Urinary bladder (tissue), 4 donors: ENCODE results near the gene PAPOLG. TPM values are rescaled to one million over a fixed set of nuclear protein-coding genes. Genes with fewer than 3 reads are reported as not detected.

Experiments used
- DNase-seq: peaks from one replicate; pipeline ENCODE4 v3.0.0-alpha.2; 2015; ENCODE audit errors: extremely low spot score
- H3K27ac ChIP-seq: one replicate; pipeline ENCODE4 v1.5.1; 2013; ENCODE audit warnings: low read depth, mild to moderate bottlenecking, moderate library complexity
- H3K36me3 ChIP-seq: one replicate; pipeline ENCODE4 v1.6.1; 2013; ENCODE audit warnings: mild to moderate bottlenecking, moderate library complexity; ENCODE audit not compliant: insufficient read depth
- H3K4me1 ChIP-seq: one replicate; pipeline ENCODE4 v1.6.1; 2013; ENCODE audit warnings: mild to moderate bottlenecking, moderate library complexity; ENCODE audit not compliant: insufficient read depth
- H3K4me3 ChIP-seq: one replicate; pipeline ENCODE4 v1.5.1; 2013; ENCODE audit warnings: low read depth, low read length
- WGBS: extraction: QIAGEN DNeasy Blood & Tissue Kit; methylation state at CpG from one replicate; pipeline ENCODE4 v1.1.7; 2013; 5-methylcytosine and 5-hydroxymethylcytosine counted together
- polyA plus RNA-seq: library from polyadenylated mRNA; stranded (reverse); fragments of 200-250 nt; gene quantifications from one replicate; pipeline ENCODE4 v1.2.3, GENCODE V29; 2013
- total RNA-seq: library from RNA; depleted of rRNA; stranded (reverse); fragments of >200 nt; gene quantifications from one replicate; pipeline ENCODE4 v1.2.3, GENCODE V29; 2014
- donor health status: healthy with polysubstance abuse.
- donor health status: healthy.

The PAPOLG gene
- total RNA-seq (31.9 TPM), polyA plus RNA-seq (7.4 TPM)

DNA sequence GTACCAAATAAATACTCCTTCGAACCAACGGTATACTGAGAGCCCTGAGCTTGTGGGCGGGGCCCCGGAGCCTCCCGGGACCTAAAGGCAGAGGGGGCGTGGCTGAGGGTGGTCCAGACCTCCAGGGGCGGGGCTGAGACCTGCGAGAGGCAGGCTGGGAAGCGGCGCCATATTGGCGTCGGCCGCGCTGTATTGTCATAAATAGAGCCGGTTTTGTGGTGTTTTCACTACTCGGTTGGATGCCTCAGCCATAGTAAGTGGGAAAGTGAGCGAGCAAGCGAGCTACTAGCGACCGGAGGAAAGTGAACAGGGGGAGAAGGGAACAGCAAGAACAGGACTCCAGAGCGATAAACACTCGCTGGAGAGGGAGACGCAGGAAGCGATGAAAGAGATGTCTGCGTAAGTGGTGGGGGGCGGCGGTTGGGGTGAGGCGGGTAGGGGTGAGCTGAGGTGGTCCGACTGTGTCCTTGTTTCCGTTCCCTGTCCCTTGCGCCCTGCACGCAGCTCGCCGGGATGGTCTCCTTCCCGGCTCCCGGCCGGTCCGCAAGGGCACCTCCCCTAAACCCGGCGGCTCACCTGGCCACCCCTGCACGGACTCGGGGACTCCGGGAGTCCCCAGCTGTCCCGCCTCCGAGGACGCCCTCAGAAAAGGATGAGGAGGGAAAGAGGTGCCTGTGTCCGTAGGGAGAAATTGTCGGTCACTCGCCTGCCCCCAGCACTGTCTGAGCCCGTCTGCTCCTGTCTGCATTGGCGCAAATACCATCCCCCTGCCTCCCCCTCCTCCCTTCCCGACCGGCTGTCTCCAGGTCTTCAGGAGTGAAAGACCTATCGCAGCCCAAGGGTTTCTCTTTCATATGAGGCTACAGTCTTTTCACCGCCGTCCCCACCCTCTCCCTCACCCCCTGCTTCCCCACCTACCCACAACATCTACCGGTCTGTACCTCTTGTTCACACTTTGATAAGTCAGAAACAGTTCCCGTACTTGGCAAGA is at the start of gene PAPOLG:
PAPOLG (plus strand) TSS at position 172 of the 991 bp plus-strand sequence; CDS start at position 383, 211 bp downstream.
- peaks cover 3% of the 10 kb centered on the region for H3K4me1 ChIP-seq
- peak; percentile 83 for DNase-seq
- under 1% methylated on average over 58 of the region's 58 CpGs for WGBS

DNA sequence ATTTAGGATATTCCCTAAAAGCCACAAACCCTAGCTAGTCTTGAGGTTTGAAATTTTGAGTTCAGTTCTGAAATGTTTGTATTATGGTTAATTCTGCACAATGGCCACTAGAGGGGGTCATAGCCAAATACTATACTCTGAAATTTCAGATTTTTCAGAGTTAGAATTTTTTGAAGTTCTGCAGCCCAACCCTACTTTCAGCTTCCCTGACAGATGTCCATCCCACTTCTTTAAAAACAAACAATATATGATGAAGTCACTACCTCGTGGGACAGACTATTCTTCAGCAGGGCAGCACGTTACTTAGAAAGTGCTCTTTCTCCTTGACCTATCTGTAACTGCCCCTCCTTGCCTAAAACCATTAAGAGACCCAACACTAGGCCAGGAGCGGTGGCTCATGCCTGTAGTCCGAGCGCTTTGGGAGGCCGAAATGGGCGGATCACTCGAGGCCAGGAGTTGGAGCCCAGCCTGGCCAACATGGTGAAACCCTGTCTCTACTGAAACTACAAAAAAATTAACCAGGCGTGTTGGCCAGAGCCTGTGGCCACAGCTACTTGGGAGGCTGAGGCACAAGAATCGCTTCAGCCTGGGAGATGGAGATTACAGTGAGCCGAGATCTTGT is 48.2 kb upstream of the PAPOLG start:
- Histone ChIP-seq H3K36me3 (no peaks in the 10 kb centered on the region), H3K4me1 (no peaks in the 10 kb centered on the region), H3K4me3 (no peak overlapping the region), H3K27ac (no peak overlapping the region)
- DNase-seq = no peak
- WGBS = 49% methylated on average over 11 of the region's 11 CpGs

More for the DNA sequence above, at the start of gene PAPOLG:
- Histone ChIP-seq H3K4me3 (peak within 1 kb of the TSS; percentile 81), H3K36me3 (peaks cover 2% of the 10 kb centered on the region), H3K27ac (peak within 1 kb of the TSS; percentile 85)

DNA sequence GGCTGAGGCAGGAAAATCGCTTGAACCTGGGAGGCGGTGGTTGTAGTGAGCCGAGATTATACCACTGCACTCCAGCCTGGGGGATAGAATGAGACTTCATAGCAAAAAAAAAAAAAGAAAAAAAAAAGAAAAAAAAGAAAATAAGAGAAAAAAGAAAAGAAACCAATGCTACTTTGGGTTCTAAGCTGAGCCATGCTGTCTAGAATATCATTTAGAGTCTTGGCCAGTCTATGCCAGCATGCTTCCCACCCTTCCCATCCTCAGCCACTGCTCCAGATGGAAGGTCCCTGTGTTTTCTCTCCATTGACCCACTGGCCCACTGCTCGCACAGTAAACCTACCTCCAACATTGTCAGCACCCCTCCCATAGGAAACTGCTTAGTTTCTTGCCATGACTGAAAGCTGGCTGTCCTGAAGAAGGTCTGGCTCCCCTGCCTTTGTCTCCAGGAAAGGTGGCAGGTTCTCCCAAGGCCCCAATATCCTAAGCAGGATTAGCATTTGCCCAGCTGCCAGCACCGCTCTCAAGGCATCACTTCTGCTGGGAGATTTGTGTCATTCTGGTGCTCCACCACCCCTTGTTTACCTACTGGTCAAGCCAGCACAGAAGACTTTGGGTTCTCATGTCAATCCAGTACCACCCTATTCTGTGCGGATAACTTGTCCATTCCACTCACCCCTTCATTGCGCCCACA is 47.3 kb upstream of the PAPOLG start:
- Histone ChIP-seq H3K4me1 (no peaks in the 10 kb centered on the region), H3K36me3 (no peaks in the 10 kb centered on the region), H3K4me3 (no peak overlapping the region), H3K27ac (no peak overlapping the region)
- WGBS = 91% methylated on average over 7 of the region's 7 CpGs
- DNase-seq = no peak

DNA sequence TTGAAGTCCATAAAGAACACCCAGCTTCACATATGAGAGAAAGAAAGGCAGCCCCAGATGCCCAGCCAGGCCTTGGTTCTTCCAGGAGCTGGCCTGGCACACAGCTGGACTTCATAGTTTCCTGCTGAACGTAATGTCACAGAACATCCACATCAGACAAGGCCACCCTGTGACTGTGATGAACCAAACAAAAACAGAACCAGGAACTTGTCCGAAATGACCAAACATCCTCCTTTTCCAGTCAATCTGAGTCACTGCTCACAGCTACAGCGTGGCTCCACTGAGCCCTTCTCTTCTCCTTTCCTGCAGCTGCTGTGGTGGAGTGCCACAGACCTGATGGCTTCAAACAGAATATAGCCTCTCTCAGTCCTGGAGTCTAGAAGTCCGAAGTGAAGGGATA is 45.4 kb upstream of the PAPOLG start:
- WGBS = 61% methylated on average over 4 of the region's 4 CpGs
- H3K4me1 ChIP-seq = no peaks in the 10 kb centered on the region
- H3K27ac ChIP-seq = no peak overlapping the region
- DNase-seq = no peak
- H3K36me3 ChIP-seq = no peaks in the 10 kb centered on the region
- no peak overlapping the region for H3K4me3 ChIP-seq

DNA sequence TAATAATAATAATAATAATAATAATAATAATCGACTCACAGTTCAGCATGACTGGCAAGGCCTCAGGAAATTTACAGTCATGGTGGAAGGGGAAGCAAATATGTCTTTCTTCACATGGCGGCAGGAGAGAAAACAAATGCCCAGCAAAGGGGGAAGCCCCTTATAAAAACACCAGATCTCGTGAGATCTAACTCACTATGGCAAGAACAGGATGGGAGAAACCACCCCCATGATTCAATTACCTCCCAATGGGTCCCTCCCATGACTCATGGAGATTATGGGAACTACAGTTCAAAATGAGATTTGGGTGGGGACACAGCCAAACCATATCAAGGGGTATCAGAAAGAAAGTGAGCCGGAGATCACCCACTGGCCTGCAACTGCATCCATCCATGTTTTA is 40.5 kb upstream of the PAPOLG start:
- DNase-seq = no peak
- no peaks in the 10 kb centered on the region for H3K36me3 ChIP-seq
- no peaks in the 10 kb centered on the region for H3K4me1 ChIP-seq
- H3K27ac ChIP-seq = no peak overlapping the region
- 92% methylated on average over 4 of the region's 4 CpGs for WGBS
- no peak overlapping the region for H3K4me3 ChIP-seq

DNA sequence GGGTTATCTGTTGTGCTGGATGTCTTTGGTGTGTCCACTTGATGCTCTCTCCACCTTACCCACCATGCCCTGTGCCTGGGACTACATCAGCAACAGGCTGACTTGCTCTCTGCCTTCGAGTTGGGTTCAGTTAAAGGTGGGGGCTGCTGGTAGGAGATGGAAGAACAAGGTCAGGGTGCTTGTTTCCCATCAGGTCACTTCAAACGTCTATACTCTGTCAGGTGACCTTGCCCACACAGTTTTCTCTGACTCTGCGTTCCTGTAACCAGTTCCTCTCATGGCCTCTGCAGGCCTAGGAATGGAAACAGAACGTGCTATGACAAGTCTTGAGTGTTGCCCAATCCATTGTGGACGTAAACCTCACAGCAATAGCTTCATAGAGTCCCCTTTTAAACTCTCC is 38.4 kb upstream of the PAPOLG start:
- WGBS = 70% methylated on average over 5 of the region's 5 CpGs
- no peaks in the 10 kb centered on the region for H3K36me3 ChIP-seq
- no peak overlapping the region for H3K27ac ChIP-seq
- no peaks in the 10 kb centered on the region for H3K4me1 ChIP-seq
- no peak overlapping the region for H3K4me3 ChIP-seq
- peak; percentile 68 for DNase-seq

DNA sequence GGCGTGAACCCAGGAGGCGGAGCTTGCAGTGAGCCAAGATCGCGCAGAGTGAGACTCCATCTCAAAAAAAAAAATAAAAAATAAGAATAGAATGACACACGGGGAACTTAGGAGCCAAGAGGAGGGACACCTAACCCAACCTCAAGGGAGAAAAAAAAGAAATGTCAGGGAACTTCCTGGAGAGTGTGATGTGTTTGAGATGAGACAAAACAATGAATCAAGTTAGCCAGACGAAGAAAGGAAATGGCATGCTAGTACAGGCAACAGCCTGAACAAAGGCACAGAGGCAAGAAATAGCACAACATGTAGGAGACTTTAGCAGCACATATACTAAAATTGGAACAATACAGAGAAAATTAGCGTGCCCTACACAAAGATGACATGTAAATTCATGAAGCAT is 36.7 kb upstream of the PAPOLG start:
- Histone ChIP-seq H3K4me1 (no peaks in the 10 kb centered on the region), H3K27ac (no peak overlapping the region), H3K36me3 (no peaks in the 10 kb centered on the region), H3K4me3 (no peak overlapping the region)
- DNase-seq = no peak
- 78% methylated on average over 7 of the region's 7 CpGs for WGBS

DNA sequence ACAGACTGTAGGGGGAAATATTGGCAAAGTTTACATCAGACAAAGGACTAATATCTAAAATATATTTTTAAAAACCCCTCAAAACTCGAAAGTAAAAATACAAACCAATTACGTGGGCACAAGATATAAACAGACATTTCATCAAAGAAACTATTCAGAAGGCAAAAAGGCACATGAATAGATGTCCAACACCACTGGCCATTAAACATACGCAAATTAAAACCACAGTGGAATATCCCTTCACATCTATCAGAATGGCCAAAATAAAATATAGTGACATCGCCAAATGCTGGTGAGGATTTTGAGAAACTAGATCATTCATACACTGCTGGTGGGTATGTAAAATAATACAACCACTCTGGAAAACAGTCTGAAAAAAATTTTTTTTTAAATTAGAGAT is 30.6 kb upstream of the PAPOLG start:
- Histone ChIP-seq H3K27ac (no peak overlapping the region), H3K4me1 (no peaks in the 10 kb centered on the region), H3K36me3 (no peaks in the 10 kb centered on the region), H3K4me3 (no peak overlapping the region)
- no peak for DNase-seq
- WGBS = 90% methylated on average over 4 of the region's 4 CpGs

DNA sequence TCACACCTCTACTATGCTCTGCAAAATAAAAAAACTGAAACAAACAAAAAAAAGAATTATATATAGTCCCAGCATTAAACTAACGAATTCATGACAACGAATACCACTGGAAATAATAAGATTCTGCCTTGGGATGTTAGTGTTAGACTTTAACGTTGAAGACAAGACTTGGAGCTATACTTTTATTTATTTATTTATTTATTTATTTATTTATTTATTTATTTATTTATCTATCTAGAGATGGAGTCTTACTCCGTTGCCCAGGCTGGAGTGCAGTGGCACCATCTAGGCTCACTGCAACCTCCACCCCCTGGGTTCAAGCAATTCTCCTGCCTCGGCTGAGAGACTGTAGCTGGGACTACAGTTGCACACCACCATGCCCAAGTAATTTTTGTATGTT is 27.2 kb upstream of the PAPOLG start:
- H3K36me3 ChIP-seq = no peaks in the 10 kb centered on the region
- no peaks in the 10 kb centered on the region for H3K4me1 ChIP-seq
- no peak for DNase-seq
- H3K27ac ChIP-seq = no peak overlapping the region
- H3K4me3 ChIP-seq = no peak overlapping the region
- 85% methylated on average over 5 of the region's 5 CpGs for WGBS

DNA sequence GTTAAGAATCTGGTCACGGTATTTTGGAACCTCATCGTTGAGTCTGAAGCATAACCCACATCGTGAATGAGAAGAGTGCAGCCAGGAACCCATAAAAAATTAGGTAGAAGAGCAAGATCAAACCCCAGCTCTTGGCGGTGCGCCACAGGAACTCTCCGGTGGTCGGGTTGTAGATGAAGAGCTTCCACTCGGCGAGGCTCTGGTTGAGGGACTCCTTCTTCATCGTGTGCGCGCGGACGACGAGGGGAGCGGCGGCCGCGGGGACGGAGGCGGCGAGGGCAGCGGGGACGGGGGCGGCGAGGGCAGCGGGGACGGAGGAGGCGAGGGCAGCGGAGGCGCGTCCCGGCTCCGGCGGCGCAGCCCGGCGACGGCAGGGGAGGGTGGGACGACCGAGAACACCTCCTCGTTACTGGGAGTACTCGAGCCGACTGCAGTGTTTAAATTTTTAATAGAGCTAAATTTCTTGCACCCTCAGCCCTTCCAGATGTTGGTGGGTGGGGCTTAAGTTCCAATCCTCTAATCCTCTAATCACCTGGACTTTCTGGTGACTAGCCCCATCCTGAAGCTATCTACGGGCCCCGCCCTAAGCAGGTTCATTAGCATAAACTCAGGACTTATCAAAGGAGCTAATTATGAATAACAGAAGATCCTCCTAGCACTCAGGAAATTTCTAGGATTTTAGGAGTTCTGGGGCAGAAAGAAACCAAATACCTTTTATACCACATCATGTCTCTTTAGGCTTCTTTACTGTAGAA is 20.4 kb upstream of the PAPOLG start:
- no peak for DNase-seq
- Histone ChIP-seq H3K36me3 (no peaks in the 10 kb centered on the region), H3K27ac (no peak overlapping the region), H3K4me3 (peak overlapping the region; percentile 35), H3K4me1 (no peaks in the 10 kb centered on the region)
- WGBS = under 1% methylated on average over 46 of the region's 46 CpGs

DNA sequence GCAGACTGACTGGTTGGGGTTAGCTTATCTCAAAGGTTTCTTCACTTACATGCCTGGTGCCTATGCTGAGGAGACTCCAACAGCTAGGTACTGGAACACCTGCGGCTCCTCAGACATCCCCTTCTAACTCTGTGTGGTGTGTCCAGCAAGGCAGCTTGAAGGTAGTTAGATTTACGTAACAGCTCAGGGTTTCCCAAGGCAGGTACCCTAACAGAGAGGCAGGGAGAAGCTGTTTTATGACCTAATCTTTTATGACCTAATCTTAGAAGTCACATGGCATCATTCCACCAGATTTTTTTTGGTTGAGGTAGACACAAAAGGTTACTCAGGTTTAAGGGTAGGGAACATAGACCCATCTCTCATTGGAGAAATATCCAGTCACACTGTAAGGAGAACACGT is 17.4 kb upstream of the PAPOLG start:
- Histone ChIP-seq H3K4me3 (no peak overlapping the region), H3K4me1 (no peaks in the 10 kb centered on the region), H3K27ac (no peak overlapping the region), H3K36me3 (no peaks in the 10 kb centered on the region)
- DNase-seq = no peak
- 90% methylated on average over 3 of the region's 3 CpGs for WGBS

DNA sequence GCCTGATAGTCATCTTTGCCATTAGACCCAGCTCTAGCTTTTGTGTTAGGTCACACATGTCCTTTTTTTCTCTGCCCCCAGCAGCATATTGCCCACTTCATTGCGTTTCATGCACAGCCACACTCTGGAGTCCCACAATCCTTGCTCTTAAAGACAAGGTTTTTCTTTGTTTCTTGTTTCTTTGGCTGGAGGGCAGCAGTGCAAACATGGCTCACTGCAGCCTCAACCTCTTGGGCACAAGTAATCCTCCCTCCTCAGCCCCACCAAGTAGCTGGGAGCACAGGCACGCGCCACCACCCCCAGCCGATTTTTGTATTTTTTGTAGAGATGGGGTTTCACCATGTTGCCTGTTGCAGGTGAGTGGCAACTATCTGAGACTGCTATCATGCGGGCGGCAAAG is 16.9 kb upstream of the PAPOLG start:
- DNase-seq = no peak
- Histone ChIP-seq H3K4me1 (no peaks in the 10 kb centered on the region), H3K27ac (no peak overlapping the region), H3K4me3 (no peak overlapping the region), H3K36me3 (no peaks in the 10 kb centered on the region)
- 86% methylated on average over 6 of the region's 6 CpGs for WGBS

DNA sequence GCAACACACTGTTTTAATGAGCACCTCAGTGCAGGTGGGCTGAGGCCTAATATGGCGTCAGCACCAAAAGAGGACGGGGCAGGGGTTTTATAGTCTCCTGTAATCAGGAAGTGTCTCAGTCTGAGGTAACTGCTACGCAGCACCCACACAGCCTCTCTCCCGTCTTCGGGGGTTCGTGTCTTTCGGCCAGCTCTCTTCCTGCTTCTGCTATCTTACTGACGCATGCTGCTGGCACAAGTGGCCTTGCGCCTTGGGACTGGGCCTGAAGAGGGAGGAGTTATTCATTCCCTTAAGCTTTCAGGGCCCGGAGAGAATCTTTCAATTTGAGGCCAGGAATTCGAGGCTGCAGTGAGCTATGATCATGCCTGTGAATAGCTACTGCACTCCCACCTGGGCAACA is 14.5 kb upstream of the PAPOLG start:
- Histone ChIP-seq H3K27ac (no peak overlapping the region), H3K4me1 (no peaks in the 10 kb centered on the region), H3K36me3 (no peaks in the 10 kb centered on the region), H3K4me3 (no peak overlapping the region)
- 76% methylated on average over 11 of the region's 11 CpGs for WGBS
- DNase-seq = no peak
